ENCODE results near the gene KCNJ6. TPM values are rescaled to one million over a fixed set of nuclear protein-coding genes. Genes with fewer than 3 reads are reported as not detected.

KCNJ6 gene
- total RNA-seq, 1 experiment from 2014 or later, result not detected

DNA sequence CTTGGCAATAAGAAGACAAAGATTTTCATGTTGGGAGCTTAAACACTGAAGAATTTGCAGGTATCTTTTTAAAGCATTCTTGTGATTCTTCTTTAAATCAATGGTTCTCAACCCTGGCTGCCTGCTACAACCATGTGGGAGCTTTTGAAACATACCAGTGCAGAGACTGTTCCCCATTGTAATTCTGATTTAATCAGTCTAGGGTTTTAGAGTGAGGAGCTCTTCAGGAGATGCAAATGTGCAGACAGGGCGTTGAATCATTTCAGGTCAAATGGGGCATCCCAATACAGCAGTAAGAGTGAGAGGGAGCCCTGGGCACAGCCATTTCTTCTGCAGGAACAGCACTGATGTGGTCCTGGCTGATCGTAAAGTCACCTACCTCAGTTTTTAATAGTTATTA, 24.3 kb downstream of the KCNJ6 start:
- BruUV-seq (replicated peaks), result no TSS peak
- POLR2A ChIA-PET, result no interaction called here
- H3K4me1 ChIP-seq (ENCODE audit: control insufficient read depth, insufficient read depth, low read length), result no peaks in the 10 kb centered on the region
- H3K36me3 ChIP-seq (ENCODE audit: control insufficient read depth, insufficient read depth, low read length), result no peaks in the 10 kb centered on the region
- no peaks in the 10 kb centered on the region; the same call in 1 of the 2 replicates for H3K27me3 ChIP-seq (ENCODE audit: control insufficient read depth, insufficient read depth, low read length)
- ATAC-seq (no peak), DNase-seq (ENCODE audit: low read depth, low spot score) (no peak)
- intact Hi-C loops (cut with micrococcal nuclease; ENCODE audit: unreplicated experiment) (no loop called here), in situ Hi-C loops (cut with HindIII; ENCODE audit: low pct_unique_long_range_greater_than_20kb, low sequenced_read_pairs) (no loop called here)
- H3K9me3 ChIP-seq (ENCODE audit: control insufficient read depth, insufficient read depth, low read depth, low read length), result no peaks in the 10 kb centered on the region
- TF ChIP-seq POLR2AphosphoS5 (IDR thresholded peaks at IDR 0.05; ENCODE audit: low read depth, low read length) (no peak), SIN3A (IDR thresholded peaks at IDR 0.05; ENCODE audit: borderline replicate concordance, insufficient read depth, low read depth, low read length) (no peak), CTCF (IDR thresholded peaks at IDR 0.05) (no peak), TCF7L2 (IDR thresholded peaks at IDR 0.05; ENCODE audit: low read depth, low read length) (no peak)
- TF ChIP-seq, protein P1, sequence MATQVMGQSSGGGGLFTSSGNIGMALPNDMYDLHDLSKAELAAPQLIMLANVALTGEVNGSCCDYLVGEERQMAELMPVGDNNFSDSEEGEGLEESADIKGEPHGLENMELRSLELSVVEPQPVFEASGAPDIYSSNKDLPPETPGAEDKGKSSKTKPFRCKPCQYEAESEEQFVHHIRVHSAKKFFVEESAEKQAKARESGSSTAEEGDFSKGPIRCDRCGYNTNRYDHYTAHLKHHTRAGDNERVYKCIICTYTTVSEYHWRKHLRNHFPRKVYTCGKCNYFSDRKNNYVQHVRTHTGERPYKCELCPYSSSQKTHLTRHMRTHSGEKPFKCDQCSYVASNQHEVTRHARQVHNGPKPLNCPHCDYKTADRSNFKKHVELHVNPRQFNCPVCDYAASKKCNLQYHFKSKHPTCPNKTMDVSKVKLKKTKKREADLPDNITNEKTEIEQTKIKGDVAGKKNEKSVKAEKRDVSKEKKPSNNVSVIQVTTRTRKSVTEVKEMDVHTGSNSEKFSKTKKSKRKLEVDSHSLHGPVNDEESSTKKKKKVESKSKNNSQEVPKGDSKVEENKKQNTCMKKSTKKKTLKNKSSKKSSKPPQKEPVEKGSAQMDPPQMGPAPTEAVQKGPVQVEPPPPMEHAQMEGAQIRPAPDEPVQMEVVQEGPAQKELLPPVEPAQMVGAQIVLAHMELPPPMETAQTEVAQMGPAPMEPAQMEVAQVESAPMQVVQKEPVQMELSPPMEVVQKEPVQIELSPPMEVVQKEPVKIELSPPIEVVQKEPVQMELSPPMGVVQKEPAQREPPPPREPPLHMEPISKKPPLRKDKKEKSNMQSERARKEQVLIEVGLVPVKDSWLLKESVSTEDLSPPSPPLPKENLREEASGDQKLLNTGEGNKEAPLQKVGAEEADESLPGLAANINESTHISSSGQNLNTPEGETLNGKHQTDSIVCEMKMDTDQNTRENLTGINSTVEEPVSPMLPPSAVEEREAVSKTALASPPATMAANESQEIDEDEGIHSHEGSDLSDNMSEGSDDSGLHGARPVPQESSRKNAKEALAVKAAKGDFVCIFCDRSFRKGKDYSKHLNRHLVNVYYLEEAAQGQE (IDR thresholded peaks at IDR 0.05; ENCODE audit: insufficient read depth in 1 of 2, low read depth in 2 of 2, low read length in 1 of 2), result no peak
- CTCF ChIA-PET, result no interaction called here
- no peak overlapping the region for H3K27ac ChIP-seq (ENCODE audit: low read length)
- no peak overlapping the region for H3K4me3 ChIP-seq (ENCODE audit: low read depth in 2 of 2, low read length in 2 of 2)

DNA sequence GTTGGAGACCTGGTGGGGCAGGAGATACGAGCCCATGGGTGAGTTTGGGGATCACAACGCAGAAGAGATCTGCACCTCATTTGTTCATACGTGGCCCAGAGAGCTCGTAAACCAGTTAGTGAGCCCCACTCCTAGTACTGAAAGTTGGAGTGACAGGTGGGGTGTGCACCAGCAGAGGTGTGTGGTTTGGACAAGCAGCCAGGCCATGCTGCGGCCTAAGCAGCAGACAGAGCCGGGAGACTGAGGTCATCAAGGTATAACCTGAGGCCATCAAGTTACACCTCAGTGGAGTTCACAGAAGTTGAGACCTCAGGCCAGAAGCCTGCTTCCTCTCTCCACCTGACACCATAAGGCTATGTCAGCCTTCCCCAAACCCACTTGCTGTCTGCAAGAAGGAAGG, 27.6 kb downstream of the KCNJ6 start:
- CTCF ChIA-PET, result no interaction called here
- no peak for ATAC-seq
- POLR2A ChIA-PET, result interaction anchor here (0.5 kb wide), 1 partner anchor 55 kb away, joined by 3 read pairs; no protein-coding TSS in a partner anchor
- TF ChIP-seq, protein P1 (IDR thresholded peaks at IDR 0.05; ENCODE audit: insufficient read depth in 1 of 2, low read depth in 2 of 2, low read length in 1 of 2), result no peak
- TF ChIP-seq CTCF (IDR thresholded peaks at IDR 0.05) (no peak), SIN3A (IDR thresholded peaks at IDR 0.05; ENCODE audit: borderline replicate concordance, insufficient read depth, low read depth, low read length) (no peak), POLR2AphosphoS5 (IDR thresholded peaks at IDR 0.05; ENCODE audit: low read depth, low read length) (no peak), TCF7L2 (IDR thresholded peaks at IDR 0.05; ENCODE audit: low read depth, low read length) (no peak)
- in situ Hi-C loops (cut with HindIII; ENCODE audit: low pct_unique_long_range_greater_than_20kb, low sequenced_read_pairs), result no loop called here
- no peaks in the 10 kb centered on the region for H3K9me3 ChIP-seq (ENCODE audit: control insufficient read depth, insufficient read depth, low read depth, low read length)
- H3K27ac ChIP-seq (ENCODE audit: low read length), result no peak overlapping the region
- H3K4me1 ChIP-seq (ENCODE audit: control insufficient read depth, insufficient read depth, low read length), result no peaks in the 10 kb centered on the region
- no peaks in the 10 kb centered on the region; the same call in 1 of the 2 replicates for H3K27me3 ChIP-seq (ENCODE audit: control insufficient read depth, insufficient read depth, low read length)
- no peak for DNase-seq (ENCODE audit: low read depth, low spot score)
- H3K4me3 ChIP-seq (ENCODE audit: low read depth in 2 of 2, low read length in 2 of 2), result no peak overlapping the region
- intact Hi-C loops (cut with micrococcal nuclease; ENCODE audit: unreplicated experiment), result no loop called here
- no peaks in the 10 kb centered on the region for H3K36me3 ChIP-seq (ENCODE audit: control insufficient read depth, insufficient read depth, low read length)
- BruUV-seq (replicated peaks), result no TSS peak
